Peyer's patch (tissue), 4 donors: ENCODE data around the gene TTC14.

Source experiments
- POLR2A ChIP-seq, 2 donors: fragments of 450-650 bp; IDR thresholded peaks; one replicate each; pipeline ENCODE4 v1.5.1; 2017; ENCODE audit warnings: antibody characterized with exemption in 2 of 2, mild to moderate bottlenecking in 2 of 2, moderate library complexity in 2 of 2
- TF ChIP-seq, protein P1 (sequence below), 6 experiments: fragments of 450-650 bp in 4 of 6; fragments of 200-600 bp in 2 of 6; sonication (generic) in 1 of 6; IDR thresholded peaks; one replicate each; pipeline ENCODE4 v1.5.1; 2017 to 2019; ENCODE audit warnings: antibody characterized with exemption in 6 of 6, mild to moderate bottlenecking in 3 of 6, moderate library complexity in 1 of 6

DNA sequence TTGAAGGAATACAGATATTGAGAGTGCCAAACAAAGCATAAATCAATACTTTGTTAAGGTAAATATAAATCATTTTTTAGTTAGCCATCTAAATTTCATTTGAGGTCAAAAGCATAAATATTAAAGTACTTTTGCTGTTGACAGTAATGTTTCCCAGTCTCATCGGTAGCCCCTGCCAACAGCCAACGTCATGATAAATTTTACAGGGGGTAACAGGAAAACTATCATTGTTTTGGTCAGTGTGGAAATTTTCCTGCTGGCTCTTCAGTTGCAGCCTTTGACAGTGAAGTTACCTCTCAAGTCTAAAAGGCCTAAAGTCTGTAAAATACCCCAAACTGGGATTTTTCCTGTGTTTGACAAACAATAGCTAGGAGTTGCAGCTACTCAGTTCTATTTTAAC is 37.3 kb upstream of the TTC14 start:
- TF ChIP-seq, protein P1, sequence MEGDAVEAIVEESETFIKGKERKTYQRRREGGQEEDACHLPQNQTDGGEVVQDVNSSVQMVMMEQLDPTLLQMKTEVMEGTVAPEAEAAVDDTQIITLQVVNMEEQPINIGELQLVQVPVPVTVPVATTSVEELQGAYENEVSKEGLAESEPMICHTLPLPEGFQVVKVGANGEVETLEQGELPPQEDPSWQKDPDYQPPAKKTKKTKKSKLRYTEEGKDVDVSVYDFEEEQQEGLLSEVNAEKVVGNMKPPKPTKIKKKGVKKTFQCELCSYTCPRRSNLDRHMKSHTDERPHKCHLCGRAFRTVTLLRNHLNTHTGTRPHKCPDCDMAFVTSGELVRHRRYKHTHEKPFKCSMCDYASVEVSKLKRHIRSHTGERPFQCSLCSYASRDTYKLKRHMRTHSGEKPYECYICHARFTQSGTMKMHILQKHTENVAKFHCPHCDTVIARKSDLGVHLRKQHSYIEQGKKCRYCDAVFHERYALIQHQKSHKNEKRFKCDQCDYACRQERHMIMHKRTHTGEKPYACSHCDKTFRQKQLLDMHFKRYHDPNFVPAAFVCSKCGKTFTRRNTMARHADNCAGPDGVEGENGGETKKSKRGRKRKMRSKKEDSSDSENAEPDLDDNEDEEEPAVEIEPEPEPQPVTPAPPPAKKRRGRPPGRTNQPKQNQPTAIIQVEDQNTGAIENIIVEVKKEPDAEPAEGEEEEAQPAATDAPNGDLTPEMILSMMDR (IDR thresholded peaks at IDR 0.05), result no peak
- no peak for TF ChIP-seq POLR2A (IDR thresholded peaks at IDR 0.05)
